Activated effector memory CD4-positive, alpha-beta T cell treated with Interleukin-2 at 50 U/mL for 16 hours (primary cell): ENCODE measurements around the gene PEG3.
"Not testable (repeated sequence)": the region's sequence is repeated elsewhere in the genome, so short reads cannot be mapped to it uniquely, and the experiment has no call there.

Source experiments
- DNase-seq: peaks from one replicate; pipeline ENCODE4 v3.0.0-alpha.2; 2020

Gene PEG3

DNA sequence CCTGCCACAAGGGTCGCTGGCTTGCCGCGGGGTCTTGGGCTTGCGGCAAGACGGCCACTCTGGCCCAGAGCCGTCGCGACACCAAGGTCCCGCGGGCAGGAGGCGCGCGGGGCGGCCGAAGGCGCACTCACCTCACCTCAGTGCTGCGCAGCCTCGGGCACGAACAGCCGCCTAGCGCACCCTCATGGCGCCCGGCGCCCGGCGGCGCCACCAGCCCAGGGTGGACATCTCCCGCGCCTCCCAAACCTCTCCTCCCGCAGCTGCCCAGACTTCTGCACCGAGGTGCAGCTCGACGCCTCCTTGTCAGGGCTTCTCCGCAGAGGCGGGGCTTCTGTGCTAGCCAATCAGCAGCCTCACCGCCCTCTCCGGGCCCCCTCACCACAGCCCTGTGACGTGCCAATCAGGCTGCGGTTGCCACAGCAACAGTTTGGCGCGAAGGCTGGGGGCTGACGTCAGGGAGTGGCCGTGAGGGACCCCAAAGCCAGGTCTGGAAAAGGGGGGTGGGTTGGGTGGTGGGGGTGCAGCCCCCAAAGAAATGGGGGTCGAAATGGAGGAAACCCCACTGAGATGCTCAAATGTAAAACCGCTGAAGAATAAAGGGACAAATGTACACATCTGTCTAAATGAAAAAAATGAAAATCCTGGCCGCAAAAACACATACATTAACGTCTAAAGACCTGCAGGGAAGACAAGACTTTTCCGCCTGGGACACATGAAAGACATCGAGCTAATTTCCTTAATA is at the start of gene PEG3, which contains the start of gene ZIM2:
TSS of gene PEG3 (minus strand) at position 276 of the 742 bp plus-strand sequence. CDS start 16,071 bp downstream, outside the sequence.
TSS of gene ZIM2 (minus strand) at position 276 of the 742 bp plus-strand sequence. CDS start 16,449 bp downstream, outside the sequence.
- no peak for DNase-seq

- DNase-seq: no peak
These were observed 44.9 kb upstream of the PEG3 start for GRCh38 chr19:56885173-56885985.

- DNase-seq: no peak
These were observed 43.9 kb upstream of the PEG3 start for GRCh38 chr19:56884441-56884840.

GRCh38 chr19:56880592-56881190 is 40.2 kb upstream of the PEG3 start:
- no peak for DNase-seq

- no peak for DNase-seq
These were observed 36.7 kb upstream of the PEG3 start for GRCh38 chr19:56877069-56877715.

GRCh38 chr19:56875717-56876116 is 35.2 kb upstream of the PEG3 start:
- no peak for DNase-seq

GRCh38 chr19:56874530-56874929 is 34.0 kb upstream of the PEG3 start:
- DNase-seq: no peak

GRCh38 chr19:56873493-56873892 is 33.0 kb upstream of the PEG3 start:
- no peak for DNase-seq

DNA sequence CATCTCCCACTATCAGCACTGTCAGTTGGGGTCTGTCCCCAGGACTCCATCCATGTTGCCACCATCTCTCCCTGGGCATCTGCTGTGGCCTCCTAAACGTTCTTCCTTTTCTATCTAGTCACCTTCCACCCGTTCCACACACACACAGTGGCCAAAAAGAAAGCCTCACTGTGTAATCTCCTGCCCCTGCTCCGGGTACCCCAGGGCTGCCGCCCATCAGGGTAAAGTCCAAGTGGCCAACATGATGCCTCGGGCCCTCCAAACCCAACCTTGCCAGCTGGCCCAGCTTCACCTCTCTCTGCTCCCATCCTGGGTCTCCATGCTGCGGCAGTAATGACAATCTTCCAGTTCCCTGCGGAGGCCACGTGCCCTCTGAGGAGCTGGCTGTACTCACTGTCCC is 29.4 kb upstream of the PEG3 start:
- DNase-seq: no peak

- DNase-seq: no peak
These were observed 27.9 kb upstream of the PEG3 start for GRCh38 chr19:56868446-56868845.

- DNase-seq: no peak
These were observed 26.0 kb upstream of the PEG3 start for GRCh38 chr19:56866538-56866937.

DNA sequence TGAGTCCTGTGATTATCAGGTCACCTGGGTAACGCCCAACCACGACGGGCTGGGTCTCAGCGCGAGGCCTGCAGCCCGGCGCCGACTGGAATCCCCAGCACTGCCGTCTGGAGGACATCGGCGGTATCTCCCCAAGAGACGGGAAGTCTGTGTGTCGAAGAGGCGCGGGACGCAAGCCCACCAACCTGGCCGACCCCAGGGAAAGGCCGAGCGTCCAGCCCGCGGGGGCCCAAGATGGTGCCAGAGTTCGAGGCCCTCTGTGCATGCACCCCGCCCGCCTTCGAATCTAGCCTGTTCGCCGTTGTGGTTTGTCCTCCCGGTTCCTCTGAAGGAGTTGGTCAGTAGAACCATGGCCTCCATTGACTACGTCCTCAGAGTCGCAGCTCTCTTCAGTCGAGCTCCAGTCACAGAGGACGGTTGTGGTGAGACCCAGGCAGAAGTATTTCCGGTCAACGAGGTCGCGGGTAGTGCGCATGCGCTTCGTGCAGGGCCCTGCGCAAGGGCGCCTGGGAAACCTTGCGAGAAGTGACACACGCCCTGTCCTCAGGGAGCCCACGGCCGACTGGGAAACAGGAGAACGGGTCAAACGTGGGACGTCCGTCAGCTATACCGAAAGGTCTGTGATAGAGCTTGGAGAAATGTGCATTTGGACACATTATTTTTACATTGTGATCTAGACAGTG is 24.1 kb upstream of the PEG3 start:
- no peak for DNase-seq

GRCh38 chr19:56862741-56863140 is 22.2 kb upstream of the PEG3 start:
- DNase-seq: no peak

DNA sequence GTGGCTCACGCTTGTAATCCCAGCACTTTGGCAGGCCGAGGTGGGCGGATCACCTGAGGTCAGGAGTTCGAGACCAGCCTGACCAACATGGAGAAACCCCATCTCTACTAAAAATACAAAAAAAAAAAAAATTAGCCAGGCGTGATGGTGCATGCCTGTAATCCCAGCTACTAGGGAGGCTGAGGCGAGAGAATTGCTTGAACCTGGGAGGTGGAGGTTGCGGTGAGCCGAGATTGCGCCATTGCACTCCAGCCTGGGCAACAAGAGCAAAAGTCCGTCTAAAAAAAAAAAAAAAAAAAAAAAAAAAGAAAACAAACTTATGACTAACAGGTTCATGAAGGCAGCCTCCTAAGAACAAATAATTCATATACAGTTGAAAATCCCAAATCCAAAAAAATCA is 19.9 kb upstream of the PEG3 start:
- not testable (repeated sequence) for DNase-seq

DNA sequence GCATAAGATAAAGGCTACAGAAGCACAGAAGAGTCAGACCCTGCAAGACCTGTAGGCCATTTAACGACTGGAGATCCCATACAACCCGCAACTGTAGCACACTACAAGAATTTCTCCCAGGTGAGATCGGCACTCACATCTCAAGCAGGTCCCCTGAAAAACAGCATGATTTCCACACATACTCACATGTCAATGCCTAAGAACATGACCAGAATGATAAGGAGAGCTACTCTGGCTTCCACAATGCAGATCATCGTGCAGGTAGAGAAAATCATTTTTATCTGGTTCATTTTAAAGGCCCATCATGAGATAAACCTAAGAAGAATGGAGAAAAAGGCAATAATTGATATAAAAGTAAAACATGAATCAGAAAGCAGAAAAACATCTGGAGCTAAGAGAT is 17.5 kb upstream of the PEG3 start:
- no peak for DNase-seq

GRCh38 chr19:56856822-56857221 is 16.3 kb upstream of the PEG3 start:
- DNase-seq: no peak

GRCh38 chr19:56852361-56852760 is 11.8 kb upstream of the PEG3 start:
- not testable (repeated sequence) for DNase-seq

DNA sequence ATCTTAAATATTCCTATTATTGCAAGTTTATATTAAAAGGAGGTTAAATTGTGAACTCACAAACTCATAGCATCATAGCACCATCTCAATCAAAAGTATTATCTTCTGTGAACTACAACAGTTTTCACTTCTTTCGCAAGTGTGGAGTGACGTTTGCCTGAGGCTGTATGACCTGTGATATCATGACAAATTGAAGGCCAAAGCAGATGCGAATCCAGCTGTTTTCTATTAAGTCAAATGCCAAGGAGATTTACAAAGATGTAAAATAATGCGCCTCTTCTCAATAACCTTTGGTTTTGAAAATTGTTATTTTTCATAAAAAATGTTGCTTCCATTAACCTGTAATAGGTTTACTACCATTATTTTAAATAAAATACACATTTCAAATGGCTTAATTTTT is 7.6 kb upstream of the PEG3 start:
- DNase-seq: no peak

- DNase-seq: no peak
These were observed 1.9 kb upstream of the PEG3 start for GRCh38 chr19:56842412-56842811.

DNA sequence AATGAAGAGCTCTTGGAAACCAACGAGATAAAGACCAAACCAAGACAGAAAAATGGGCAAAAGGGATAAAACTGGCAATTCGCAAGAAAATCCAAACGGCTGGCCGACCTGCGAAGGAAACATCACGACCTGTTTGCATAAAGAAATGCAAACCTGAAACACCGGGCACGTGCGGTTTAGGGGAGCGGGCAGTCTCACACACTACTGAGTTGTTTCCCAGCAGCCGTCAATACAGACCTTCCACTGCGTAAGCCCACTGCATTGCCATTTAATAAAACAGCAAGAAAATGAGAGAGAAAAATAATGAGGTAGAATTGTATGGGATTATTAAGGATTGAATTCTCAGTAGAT is 642 bp upstream of the PEG3 start:
- no peak for DNase-seq

- no peak for DNase-seq
These were observed 675 bp downstream of the PEG3 start for GRCh38 chr19:56839652-56840450.
